ENCODE results near the gene TNFAIP8L3.

Gene TNFAIP8L3

GRCh38 chr15:51089699-51090453 is 4.8 kb downstream of the TNFAIP8L3 start:
- no peak for DNase-seq (ENCODE audit: low read depth in 2 of 2)

GRCh38 chr15:51089041-51089440 is 5.7 kb downstream of the TNFAIP8L3 start:
- no peak for DNase-seq (ENCODE audit: low read depth in 2 of 2)

GRCh38 chr15:51088585-51088984 is 6.1 kb downstream of the TNFAIP8L3 start:
- no peak for DNase-seq (ENCODE audit: low read depth in 2 of 2)

GRCh38 chr15:51087513-51087912 is 7.2 kb downstream of the TNFAIP8L3 start:
- no peak for DNase-seq (ENCODE audit: low read depth in 2 of 2)

- no peak for DNase-seq (ENCODE audit: low read depth in 2 of 2)
These were observed 8.3 kb downstream of the TNFAIP8L3 start for GRCh38 chr15:51086409-51086808.

DNA sequence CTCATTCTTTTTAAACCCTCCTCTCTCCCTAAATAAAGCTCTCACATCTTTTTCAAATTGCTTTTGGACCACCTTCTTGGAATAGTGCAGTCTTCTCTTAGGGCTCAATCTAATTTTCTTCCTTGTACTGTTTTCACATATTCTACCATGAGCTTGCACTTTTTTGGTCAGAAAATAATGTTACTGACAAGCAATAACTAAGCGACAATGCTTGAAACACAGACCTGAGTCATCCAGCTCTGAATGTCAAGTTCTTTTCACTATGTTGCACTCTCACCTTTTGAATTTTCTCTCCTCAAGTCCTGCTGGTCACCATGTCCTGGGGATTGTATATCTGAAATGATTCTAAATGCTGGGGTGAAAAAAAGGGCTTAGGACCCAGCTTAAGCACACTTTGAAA is 8.9 kb downstream of the TNFAIP8L3 start:
- no peak for DNase-seq (ENCODE audit: low read depth in 2 of 2)

GRCh38 chr15:51083641-51084166 is 11.0 kb downstream of the TNFAIP8L3 start:
- DNase-seq (ENCODE audit: low read depth in 2 of 2) = no peak

GRCh38 chr15:51082246-51082645 is 12.5 kb downstream of the TNFAIP8L3 start:
- no peak for DNase-seq (ENCODE audit: low read depth in 2 of 2)

DNA sequence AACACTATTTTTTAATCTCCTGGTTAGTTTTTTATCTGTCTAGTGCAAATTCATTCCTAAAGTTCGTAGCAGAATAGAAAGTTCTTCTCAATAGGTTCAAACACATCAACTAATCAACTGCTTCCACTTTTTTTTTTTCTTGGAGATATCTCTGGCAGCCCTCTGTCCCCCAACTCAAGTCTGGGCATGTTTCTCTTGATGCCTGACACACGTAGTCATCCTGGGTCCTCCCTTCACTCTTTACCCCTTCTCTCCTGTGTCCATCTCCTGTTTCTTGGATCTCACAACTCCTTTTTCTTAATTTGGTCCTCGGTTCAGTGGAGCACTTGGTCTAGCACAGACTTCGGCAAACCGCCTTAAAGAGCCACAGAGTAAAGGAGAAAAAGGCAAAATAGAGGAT is 14.4 kb downstream of the TNFAIP8L3 start:
- DNase-seq (ENCODE audit: low read depth in 2 of 2) = no peak

DNA sequence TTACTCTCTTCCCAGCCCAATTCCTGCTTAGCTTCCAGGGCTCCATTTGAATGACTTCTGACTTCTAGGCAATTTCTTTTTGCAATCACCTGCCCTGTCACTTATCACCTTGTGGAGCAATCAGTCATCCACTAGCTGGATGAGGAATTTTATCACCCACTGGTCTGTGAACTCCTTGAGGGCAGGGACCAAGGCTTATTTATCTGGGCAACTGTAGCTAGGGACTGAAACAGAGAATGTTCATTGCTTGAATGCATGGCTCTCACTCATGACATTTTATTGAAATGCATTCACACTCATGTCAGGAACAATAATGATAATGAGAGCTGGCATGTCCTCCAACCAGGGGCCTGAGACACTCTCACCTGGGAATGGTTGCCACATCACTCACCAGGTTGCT is 15.5 kb downstream of the TNFAIP8L3 start:
- DNase-seq (ENCODE audit: low read depth in 2 of 2) = no peak

DNA sequence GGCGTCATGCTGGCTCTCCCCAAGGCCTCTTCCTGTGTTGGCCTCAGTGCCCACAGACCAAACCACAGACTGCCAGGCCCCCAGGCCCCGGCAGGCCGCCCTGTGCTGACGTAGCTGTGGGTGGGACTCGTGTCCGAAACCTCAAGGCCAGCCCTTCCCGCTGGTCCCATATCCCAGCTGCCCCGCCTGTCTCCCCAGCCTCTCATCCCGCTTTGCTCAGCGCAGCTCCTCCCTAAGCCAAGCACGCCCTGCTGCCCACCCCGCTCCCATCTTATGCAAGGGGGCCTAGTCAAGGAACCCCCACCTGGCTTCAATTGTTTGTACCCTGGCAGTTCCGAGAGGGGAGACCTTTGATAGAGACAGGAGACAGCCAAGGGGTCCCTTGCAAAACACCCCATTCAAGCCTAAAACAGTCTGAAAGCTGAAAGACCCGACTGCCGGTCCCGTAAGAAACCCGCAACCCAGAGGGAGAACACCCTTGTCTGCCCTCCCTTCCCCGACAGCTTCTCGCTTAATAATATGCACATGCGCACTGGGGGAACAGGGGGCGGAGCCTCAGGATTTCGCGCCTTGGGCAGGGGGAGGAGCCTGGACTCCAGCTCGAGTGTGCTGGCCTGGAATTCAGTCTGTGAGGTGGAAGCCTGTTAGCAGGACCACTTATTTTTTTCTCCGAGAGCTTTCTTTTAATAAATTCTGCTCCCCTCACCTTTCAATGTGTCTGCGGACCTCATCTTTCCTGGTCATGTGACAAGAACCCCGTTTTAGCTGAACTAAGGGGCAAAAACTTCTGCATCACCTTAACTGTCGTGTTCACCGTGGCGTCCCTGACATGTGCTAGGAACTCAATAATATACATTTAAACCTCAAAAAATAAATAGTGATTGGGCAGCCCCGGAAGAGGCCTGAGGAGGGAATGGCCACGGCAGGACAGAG is 17.2 kb downstream of the TNFAIP8L3 start:
- DNase-seq (ENCODE audit: low read depth in 2 of 2) = peak; percentile 29 to 44

- no peak for DNase-seq (ENCODE audit: low read depth in 2 of 2)
These were observed 18.0 kb downstream of the TNFAIP8L3 start for GRCh38 chr15:51076524-51077220.

- no peak for DNase-seq (ENCODE audit: low read depth in 2 of 2)
These were observed 18.7 kb downstream of the TNFAIP8L3 start for GRCh38 chr15:51075826-51076523.

GRCh38 chr15:51075364-51075763 is 19.3 kb downstream of the TNFAIP8L3 start:
- no peak for DNase-seq (ENCODE audit: low read depth in 2 of 2)

GRCh38 chr15:51074926-51075325 is 19.8 kb downstream of the TNFAIP8L3 start:
- DNase-seq (ENCODE audit: low read depth in 2 of 2) = no peak

GRCh38 chr15:51071578-51071977 is 23.1 kb downstream of the TNFAIP8L3 start:
- no peak for DNase-seq (ENCODE audit: low read depth in 2 of 2)

- DNase-seq (ENCODE audit: low read depth in 2 of 2) = no peak
These were observed 24.7 kb downstream of the TNFAIP8L3 start for GRCh38 chr15:51069983-51070382.

DNA sequence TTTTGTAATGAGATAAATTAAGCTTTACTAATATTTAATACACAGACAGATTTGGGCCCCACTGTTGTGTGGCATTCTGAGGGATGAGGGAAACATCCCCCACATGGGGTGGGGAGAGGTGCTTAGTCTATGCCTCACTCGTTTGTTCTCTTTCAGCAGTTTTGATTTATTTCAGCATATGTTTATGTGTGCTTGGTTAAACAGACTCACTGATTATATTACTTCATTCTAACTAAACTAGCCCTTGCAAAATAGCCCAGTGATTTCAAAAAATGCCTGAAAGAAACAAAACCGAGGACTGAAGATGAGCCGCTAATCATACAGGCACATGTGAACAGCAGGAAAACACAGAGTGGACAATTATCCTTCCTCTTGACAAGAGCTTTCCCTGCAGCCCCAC is 27.2 kb downstream of the TNFAIP8L3 start:
- DNase-seq (ENCODE audit: low read depth in 2 of 2) = no peak

DNA sequence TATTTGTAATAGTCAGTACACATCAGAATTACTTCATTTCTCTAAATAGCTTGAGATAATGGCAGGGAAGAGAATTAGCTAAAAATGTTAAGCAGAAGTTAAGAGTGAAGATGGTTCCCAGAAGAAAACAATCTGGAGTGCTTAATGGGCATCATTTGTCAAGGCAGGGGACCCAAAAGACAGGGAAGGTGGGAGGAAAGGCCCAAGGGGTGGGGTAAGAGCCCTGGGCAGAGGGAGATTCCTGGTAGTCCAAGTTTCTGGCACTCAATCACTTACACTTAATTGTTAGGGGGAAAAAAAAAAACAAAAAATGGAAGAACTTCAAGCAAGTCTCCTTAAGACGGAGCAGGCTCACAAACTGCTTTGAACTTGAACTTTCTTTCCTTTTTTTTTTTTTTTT is 28.9 kb downstream of the TNFAIP8L3 start:
- DNase-seq (ENCODE audit: low read depth in 2 of 2) = no peak

DNA sequence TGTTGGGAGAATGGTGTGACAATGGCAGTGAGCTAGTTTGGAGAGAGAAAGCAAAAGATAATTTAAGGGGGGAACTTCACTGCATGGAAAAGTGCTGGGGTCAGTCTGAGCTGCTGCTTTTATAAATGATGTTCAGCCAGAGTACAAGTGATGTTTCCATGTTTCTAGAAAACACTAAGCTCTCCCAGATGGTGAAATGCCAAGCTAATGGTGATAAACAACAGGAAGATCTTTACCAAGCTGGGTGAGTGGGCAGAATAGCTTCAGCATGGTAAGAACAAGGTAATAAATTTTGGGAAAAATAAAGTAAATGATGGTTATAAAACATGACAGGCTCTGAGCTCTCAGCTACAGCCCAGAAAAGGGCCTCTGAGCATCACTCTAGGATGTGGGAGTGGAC is 29.4 kb downstream of the TNFAIP8L3 start:
- no peak for DNase-seq (ENCODE audit: low read depth in 2 of 2)

DNA sequence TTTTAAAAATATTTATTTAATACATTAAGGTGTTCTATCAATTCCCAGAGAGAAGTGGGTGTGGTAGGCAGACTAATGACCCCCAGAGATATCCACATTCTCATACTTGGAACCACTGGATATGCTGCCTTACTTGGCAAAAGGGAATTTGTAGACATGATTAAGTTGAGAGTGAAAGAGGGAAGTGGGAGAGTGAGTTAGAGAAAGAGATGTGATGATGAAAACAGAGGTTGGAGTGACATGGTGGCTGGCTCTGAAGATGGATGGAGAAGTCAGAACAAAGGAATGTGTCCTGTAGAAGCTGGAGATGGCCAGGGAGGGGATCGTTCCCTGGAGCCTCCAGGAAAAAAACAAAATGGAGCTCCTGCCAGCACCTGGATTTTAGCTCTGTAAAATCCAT is 32.0 kb downstream of the TNFAIP8L3 start:
- DNase-seq (ENCODE audit: low read depth in 2 of 2) = no peak

Measured in fibroblast of skin of left quadriceps (primary cell).